K562 (cell line): ENCODE data around the gene PLXNB2. TPM values are rescaled to one million over a fixed set of nuclear protein-coding genes. Genes with fewer than 3 reads are reported as not detected.

Experiments
- ATAC-seq: fragments of 200-7000 bp; cut with Tn5 transposase; 3 replicates; pipeline ENCODE4 v1.9.1; 2020; ENCODE audit warnings: moderate library complexity
- BruUV-seq: library from RNA; stranded (reverse); fragments of 400-500 nt; replicated peaks from 2 replicates; lab custom pipeline; 2021; lab: Mats Ljungman, UMichigan
- CTCF ChIA-PET: fragments of 300-600 bp; formaldehyde crosslinking; extraction: SDS; loops from one replicate; lab custom pipeline; 2021; ENCODE audit warnings: low intra/inter-chr PET ratio; lab: Yijun Ruan, JAX
- POLR2A ChIA-PET: fragments of 300-600, 350-650 bp; sonication (Branson Sonifier 250); formaldehyde crosslinking; extraction: SDS; loops from one replicate; lab custom pipeline; 2021; ENCODE audit warnings: antibody characterized with exemption, inconsistent platforms; lab: Yijun Ruan, JAX
- DNase-seq, 4 experiments: peaks; one replicate each; pipeline versions ENCODE4 v3.0.0 to v3.0.0-alpha.2; 2011 to 2018; ENCODE audit warnings: low spot score in 3 of 4, mixed read lengths in 3 of 4; ENCODE audit errors: extremely low read depth in 1 of 4
- FAIRE-seq: peaks from 2 replicates; lab custom pipeline; 2011; peaks lifted over from hg19 to GRCh38; lab: Jason Lieb, UNC
- H2AFZ ChIP-seq: 2 replicates; pipeline ENCODE4 v1.6.0; 2011; ENCODE audit warnings: low read depth, low read length, control low read depth, inconsistent platforms
- H3K27ac ChIP-seq: fragments of 200-600 bp; 3 replicates; pipeline ENCODE4 v1.8.0; 2011; ENCODE audit warnings: low read depth, mild to moderate bottlenecking, control low read depth, inconsistent platforms, low read length, moderate library complexity, mixed read lengths; ENCODE audit errors: extremely low read depth
- H3K27me3 ChIP-seq, 2 experiments: fragments of 300-600 bp in 1 of 2; 2 replicates in 1 of 2; 3 replicates in 1 of 2; pipeline versions ENCODE4 v1.6.0 to v1.8.0; 2011; ENCODE audit warnings: inconsistent platforms in 2 of 2, low read length in 2 of 2, mild to moderate bottlenecking in 1 of 2, mixed read lengths in 1 of 2, moderate library complexity in 1 of 2; ENCODE audit not compliant: control insufficient read depth in 2 of 2, insufficient read depth in 2 of 2
- H3K36me3 ChIP-seq: fragments of 300-600 bp; 3 replicates; pipeline ENCODE4 v1.8.0; 2011; ENCODE audit warnings: mild to moderate bottlenecking, low read length, inconsistent platforms; ENCODE audit not compliant: control insufficient read depth, insufficient read depth
- H3K4me1 ChIP-seq, 2 experiments: fragments of 200-600 bp in 1 of 2; replicated peaks in 1 of 2; 2 replicates in 1 of 2; 3 replicates in 1 of 2; pipeline versions ENCODE4 v1.5.1 to v1.8.0; 2011; ENCODE audit warnings: inconsistent platforms in 2 of 2, low read length in 2 of 2, mild to moderate bottlenecking in 1 of 2, mixed read lengths in 1 of 2, moderate library complexity in 1 of 2; ENCODE audit not compliant: control insufficient read depth in 2 of 2, insufficient read depth in 2 of 2
- H3K4me2 ChIP-seq: 2 replicates; pipeline ENCODE4 v1.6.1; 2011; ENCODE audit warnings: low read length, control low read depth, inconsistent platforms, mixed read lengths; ENCODE audit not compliant: insufficient read depth
- H3K4me3 ChIP-seq: fragments of 200-600 bp; sonication (generic), shearing (Covaris generic); 2 replicates; pipeline ENCODE4 v1.5.1; 2016; ENCODE audit warnings: control low read depth, inconsistent platforms
- H3K79me2 ChIP-seq: fragments of 200-600 bp; 3 replicates; pipeline ENCODE4 v1.8.0; 2011; ENCODE audit warnings: low read length, inconsistent platforms; ENCODE audit not compliant: control insufficient read depth, insufficient read depth
- H3K9ac ChIP-seq, 2 experiments: 2 replicates each; pipeline versions ENCODE4 v1.6.0 to v1.6.1; 2011; ENCODE audit warnings: low read depth in 2 of 2, low read length in 2 of 2, control low read depth in 1 of 2, inconsistent platforms in 1 of 2, mild to moderate bottlenecking in 1 of 2, mixed read lengths in 1 of 2; ENCODE audit not compliant: insufficient read depth in 1 of 2
- H3K9me1 ChIP-seq: one replicate; pipeline ENCODE4 v1.6.0; 2011; ENCODE audit warnings: inconsistent platforms, mild to moderate bottlenecking, low read length, moderate library complexity; ENCODE audit not compliant: control insufficient read depth, insufficient read depth
- H3K9me3 ChIP-seq: replicated peaks from 2 replicates; pipeline ENCODE4 v1.5.1; 2011; ENCODE audit warnings: low read depth, low read length, inconsistent platforms; ENCODE audit not compliant: control insufficient read depth, insufficient read depth
- H4K20me1 ChIP-seq: replicated peaks from 2 replicates; pipeline ENCODE4 v1.6.1; 2011; ENCODE audit warnings: low read length, inconsistent platforms, mixed read lengths; ENCODE audit not compliant: control insufficient read depth, insufficient read depth
- DNMT1 ChIP-seq: fragments of 450-650 bp; IDR thresholded peaks from 2 replicates; pipeline ENCODE4 v1.6.1; 2016; ENCODE audit warnings: antibody characterized with exemption, mild to moderate bottlenecking
- HMG20B ChIP-seq: fragments of 250-450 bp; sonication (Bioruptor Pico); IDR thresholded peaks from 2 replicates; pipeline ENCODE4 v1.5.0; 2021; ENCODE audit warnings: mild to moderate bottlenecking
- MEF2D ChIP-seq: conservative IDR thresholded peaks from 2 replicates; pipeline ENCODE4 v1.6.1; 2016; ENCODE audit warnings: low read depth, missing genetic modification characterization, missing compliant biosample characterization
- MLX ChIP-seq, 2 experiments: fragments of 450-650 bp in 1 of 2; sonication (generic) in 1 of 2; formaldehyde crosslinking; conservative IDR thresholded peaks; 2 replicates each; pipeline versions ENCODE4 v1.4.0 to v1.8.1; 2020 to 2022; ENCODE audit warnings: mild to moderate bottlenecking in 1 of 2, missing genetic modification reagents in 1 of 2
- MNT ChIP-seq, 2 experiments: fragments of 450-650 bp; conservative IDR thresholded peaks; 2 replicates each; pipeline ENCODE4 v1.6.1; 2017; ENCODE audit warnings: mild to moderate bottlenecking in 2 of 2, moderate library complexity in 2 of 2
- MXI1 ChIP-seq: IDR thresholded peaks from 2 replicates; pipeline ENCODE4 v1.6.1; 2011; ENCODE audit warnings: low read depth, mild to moderate bottlenecking, improper control_type of control experiment, low read length
- NCOA4 ChIP-seq: fragments of 450-650 bp; IDR thresholded peaks from 2 replicates; pipeline ENCODE4 v1.6.1; 2018; ENCODE audit warnings: mild to moderate bottlenecking; ENCODE audit not compliant: partially characterized antibody
- NEUROD1 ChIP-seq: fragments of 150-350 bp; IDR thresholded peaks from 2 replicates; pipeline ENCODE4 v1.6.1; 2014; ENCODE audit warnings: borderline replicate concordance, low read length, low read depth; ENCODE audit not compliant: partially characterized antibody
- RFX5 ChIP-seq: IDR thresholded peaks from 2 replicates; pipeline ENCODE4 v1.6.1; 2011; ENCODE audit warnings: low read depth, mild to moderate bottlenecking, improper control_type of control experiment, low read length
- SLC30A9 ChIP-seq: fragments of 250-450 bp; sonication (Bioruptor Pico); IDR thresholded peaks from 2 replicates; pipeline ENCODE4 v1.8.0; 2022; ENCODE audit warnings: mild to moderate bottlenecking, moderate library complexity
- ZNF695 ChIP-seq: fragments of 450-650 bp; formaldehyde crosslinking; IDR thresholded peaks from 2 replicates; pipeline ENCODE4 v1.4.0; 2020; ENCODE audit warnings: mild to moderate bottlenecking, moderate library complexity
- WGBS: fragments of 100-300 bp; shearing (Covaris generic); methylation state at CpG from one replicate; pipeline ENCODE4 v1.1.6; 2016; ENCODE audit warnings: low coverage, mixed read lengths; ENCODE audit not compliant: insufficient coverage; ENCODE audit errors: missing lambda C conversion rate; 5-methylcytosine and 5-hydroxymethylcytosine counted together
- in situ Hi-C: fragments of 300-500 bp; cut with MboI; formaldehyde crosslinking; loops from 4 replicates; pipeline ENCODE4 v1.15.0; 2018; ENCODE audit warnings: inconsistent platforms, mixed read lengths
- intact Hi-C: fragments of 100-400 bp; cut with micrococcal nuclease; formaldehyde crosslinking; loops from 2 replicates; pipeline ENCODE4 v1.14.2; 2022
- polyA plus RNA-seq, 8 experiments: library from polyadenylated mRNA; depleted of rRNA in 4 of 8; stranded (reverse) in 5 of 8; unstranded in 3 of 8; fragments of >200 nt; fragmentation: Nextera tagmentation in 2 of 8; fragmentation: Illumina TruSeq in 1 of 8; extraction: Ambion mirVana in 2 of 8; extraction: Trizol in 1 of 8; gene quantifications; 2 replicates each; pipeline versions ENCODE4 v1.2.1 to v1.2.3, GENCODE V29; 2011 to 2014; ENCODE audit warnings: inconsistent platforms in 1 of 8, missing spikeins in 1 of 8
- total RNA-seq, 7 experiments: library from RNA; depleted of rRNA in 6 of 7; stranded (reverse); fragments of >200 nt in 6 of 7; fragmentation: Illumina TruSeq in 2 of 7; extraction: Trizol in 2 of 7; gene quantifications; 2 replicates each; pipeline versions ENCODE4 v1.2.1 to v1.2.3, GENCODE V29; 2011 to 2021; ENCODE audit warnings: low replicate concordance in 1 of 7
- TF ChIP-seq, protein P1 (sequence below), 2 experiments: IDR thresholded peaks; 2 replicates each; pipeline ENCODE4 v1.6.1; 2011; ENCODE audit warnings: borderline replicate concordance in 1 of 2, control low read depth in 1 of 2, low read depth in 1 of 2, low read length in 1 of 2, mild to moderate bottlenecking in 1 of 2, mixed read lengths in 1 of 2, moderate library complexity in 1 of 2; ENCODE audit not compliant: insufficient read depth in 1 of 2, insufficient read length in 1 of 2, poor library complexity in 1 of 2, severe bottlenecking in 1 of 2; ENCODE audit errors: extremely low read depth in 1 of 2
- TF ChIP-seq, protein P2 (sequence below), 2 experiments: fragments of 150-350 bp in 1 of 2; IDR thresholded peaks; 2 replicates each; pipeline ENCODE4 v1.6.1; 2012 to 2016; ENCODE audit warnings: low read depth in 2 of 2, low read length in 2 of 2, mild to moderate bottlenecking in 1 of 2, moderate library complexity in 1 of 2

PLXNB2 gene
- total and polyA plus RNA-seq, 9 of the 15 experiments (the other 6 are each of a cell fraction or from before 2014, with no cell fraction given) = 0.15 to 45.1 (median 13.6) TPM

GRCh38 chr22:50242406-50242949 is 65.0 kb downstream of the PLXNB2 start:
- ChIA-PET CTCF (interaction anchor here (0.6 to 1.0 kb wide), 2 partner anchors 17 to 100 kb away, joined by 3 to 4 read pairs; no protein-coding TSS in a partner anchor), POLR2A (interaction anchor here (0.5 to 1.9 kb wide), 4 partner anchors 9 to 437 kb away, joined by 3 to 5 read pairs (median 4); partner anchors contain the start of gene HDAC10)
- H3K4me2 ChIP-seq = peak overlapping the region; percentile 79
- H3K79me2 ChIP-seq = peaks cover 73% of the 10 kb centered on the region
- BruUV-seq = no TSS peak
- no peaks in the 10 kb centered on the region for H3K9me1 ChIP-seq
- no peak for ATAC-seq
- H3K4me3 ChIP-seq = peak overlapping the region; percentile 76
- WGBS = 3% methylated on average over 14 of the region's 14 CpGs
- H3K36me3 ChIP-seq = peaks cover 40% of the 10 kb centered on the region; the same call in 2 of the 3 replicates
- H4K20me1 ChIP-seq = peaks cover 15% of the 10 kb centered on the region
- no peak for DNase-seq
- H3K9me3 ChIP-seq = no peaks in the 10 kb centered on the region
- no peak overlapping the region for H2AFZ ChIP-seq
- H3K9ac ChIP-seq = peak overlapping the region; percentile 80 to 90
- intact Hi-C loops = loop anchor here (5.0 kb wide), 1 partner anchor 255 kb away; no protein-coding TSS in a partner anchor
- FAIRE-seq = peak; percentile 42
- H3K4me1 ChIP-seq = peaks cover 0 to 40% of the 10 kb centered on the region in 2 experiments; a peak in 3 of 5 replicates
- peak overlapping the region; percentile 41; the same call in 1 of the 3 replicates for H3K27ac ChIP-seq
- no peaks in the 10 kb centered on the region for H3K27me3 ChIP-seq
- in situ Hi-C loops = loop anchor here (5.0 kb wide), 1 partner anchor 100 kb away; the partner anchor contains the start of gene PPP6R2
- TF ChIP-seq MEF2D = no peak
- no peak for TF ChIP-seq RFX5
- TF ChIP-seq, protein P1, sequence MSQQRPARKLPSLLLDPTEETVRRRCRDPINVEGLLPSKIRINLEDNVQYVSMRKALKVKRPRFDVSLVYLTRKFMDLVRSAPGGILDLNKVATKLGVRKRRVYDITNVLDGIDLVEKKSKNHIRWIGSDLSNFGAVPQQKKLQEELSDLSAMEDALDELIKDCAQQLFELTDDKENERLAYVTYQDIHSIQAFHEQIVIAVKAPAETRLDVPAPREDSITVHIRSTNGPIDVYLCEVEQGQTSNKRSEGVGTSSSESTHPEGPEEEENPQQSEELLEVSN (IDR thresholded peaks at IDR 0.05; ENCODE audit: borderline replicate concordance in 1 of 2, extremely low read depth in 1 of 2, insufficient read depth in 1 of 2, insufficient read length in 1 of 2, low read depth in 1 of 2, low read length in 1 of 2, poor library complexity in 1 of 2, severe bottlenecking in 1 of 2) = no peak
- no peak for TF ChIP-seq NEUROD1
- TF ChIP-seq, protein P2, sequence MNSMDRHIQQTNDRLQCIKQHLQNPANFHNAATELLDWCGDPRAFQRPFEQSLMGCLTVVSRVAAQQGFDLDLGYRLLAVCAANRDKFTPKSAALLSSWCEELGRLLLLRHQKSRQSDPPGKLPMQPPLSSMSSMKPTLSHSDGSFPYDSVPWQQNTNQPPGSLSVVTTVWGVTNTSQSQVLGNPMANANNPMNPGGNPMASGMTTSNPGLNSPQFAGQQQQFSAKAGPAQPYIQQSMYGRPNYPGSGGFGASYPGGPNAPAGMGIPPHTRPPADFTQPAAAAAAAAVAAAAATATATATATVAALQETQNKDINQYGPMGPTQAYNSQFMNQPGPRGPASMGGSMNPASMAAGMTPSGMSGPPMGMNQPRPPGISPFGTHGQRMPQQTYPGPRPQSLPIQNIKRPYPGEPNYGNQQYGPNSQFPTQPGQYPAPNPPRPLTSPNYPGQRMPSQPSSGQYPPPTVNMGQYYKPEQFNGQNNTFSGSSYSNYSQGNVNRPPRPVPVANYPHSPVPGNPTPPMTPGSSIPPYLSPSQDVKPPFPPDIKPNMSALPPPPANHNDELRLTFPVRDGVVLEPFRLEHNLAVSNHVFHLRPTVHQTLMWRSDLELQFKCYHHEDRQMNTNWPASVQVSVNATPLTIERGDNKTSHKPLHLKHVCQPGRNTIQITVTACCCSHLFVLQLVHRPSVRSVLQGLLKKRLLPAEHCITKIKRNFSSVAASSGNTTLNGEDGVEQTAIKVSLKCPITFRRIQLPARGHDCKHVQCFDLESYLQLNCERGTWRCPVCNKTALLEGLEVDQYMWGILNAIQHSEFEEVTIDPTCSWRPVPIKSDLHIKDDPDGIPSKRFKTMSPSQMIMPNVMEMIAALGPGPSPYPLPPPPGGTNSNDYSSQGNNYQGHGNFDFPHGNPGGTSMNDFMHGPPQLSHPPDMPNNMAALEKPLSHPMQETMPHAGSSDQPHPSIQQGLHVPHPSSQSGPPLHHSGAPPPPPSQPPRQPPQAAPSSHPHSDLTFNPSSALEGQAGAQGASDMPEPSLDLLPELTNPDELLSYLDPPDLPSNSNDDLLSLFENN (IDR thresholded peaks at IDR 0.05; ENCODE audit: low read depth in 2 of 2, low read length in 2 of 2) = no peak
- no peak for TF ChIP-seq DNMT1
- TF ChIP-seq NCOA4 = no peak
- no peak for TF ChIP-seq ZNF695 (CRISPR knock-in tag)
- 0 out of 2 replicates have a peak, but pooled peaks have one; percentile 41 for TF ChIP-seq MXI1
- no peak for TF ChIP-seq SLC30A9 (CRISPR knock-in tag)
- peak in 1 of 2 experiments; percentile 17; a peak in 1 of 4 replicates for TF ChIP-seq MNT (conservative IDR thresholded peaks at IDR 0.05)
- no peak for TF ChIP-seq HMG20B (CRISPR knock-in tag)
- TF ChIP-seq MLX (CRISPR knock-in tag; conservative IDR thresholded peaks at IDR 0.05) = no peak
